HepG2 (cell line): ENCODE data around the gene MSI2. TPM values are rescaled to one million over a fixed set of nuclear protein-coding genes. Genes with fewer than 3 reads are reported as not detected.
A peak's percentile ranks its signal among the peaks of the same experiment; 100 is the strongest.

ENCODE experiments used
- ATF6 ChIP-seq: sonication (generic); formaldehyde crosslinking; conservative IDR thresholded peaks from 2 replicates; pipeline ENCODE4 v1.4.0; 2020; ENCODE audit warnings: missing genetic modification reagents
- ATF7-NPFF ChIP-seq: sonication (generic); formaldehyde crosslinking; IDR thresholded peaks from 2 replicates; pipeline ENCODE4 v1.8.1; 2023; ENCODE audit warnings: mild to moderate bottlenecking, low read depth, missing genetic modification reagents, moderate library complexity
- DZIP1 ChIP-seq: sonication (generic); formaldehyde crosslinking; IDR thresholded peaks from 2 replicates; pipeline ENCODE4 v1.5.0; 2020; ENCODE audit warnings: mild to moderate bottlenecking, missing genetic modification reagents
- KLF6 ChIP-seq: IDR thresholded peaks from 2 replicates; pipeline ENCODE4 v1.8.0; 2016; ENCODE audit warnings: missing biosample characterization, missing genetic modification reagents
- NFATC3 ChIP-seq: sonication (generic); formaldehyde crosslinking; IDR thresholded peaks from 2 replicates; pipeline ENCODE4 v1.5.1; 2020; ENCODE audit warnings: mild to moderate bottlenecking, missing genetic modification reagents
- PRDM4 ChIP-seq: sonication (generic); formaldehyde crosslinking; IDR thresholded peaks from 2 replicates; pipeline ENCODE4 v1.9.0; 2021; ENCODE audit warnings: missing genetic modification reagents, borderline replicate concordance
- THYN1 ChIP-seq: sonication (generic); formaldehyde crosslinking; IDR thresholded peaks from 2 replicates; pipeline ENCODE4 v1.8.1; 2023; ENCODE audit warnings: low read depth, mild to moderate bottlenecking, moderate library complexity, missing genetic modification reagents, borderline replicate concordance
- U2AF1 ChIP-seq: fragments of 200-400 bp; formaldehyde crosslinking; optimal IDR thresholded peaks from 2 replicates; pipeline ENCODE3; 2017; ENCODE audit warnings: mild to moderate bottlenecking, low read depth, low read length
- ZHX2 ChIP-seq, 2 experiments: sonication (generic) in 1 of 2; formaldehyde crosslinking in 1 of 2; IDR thresholded peaks; 2 replicates each; pipeline versions ENCODE4 v1.6.1 to v1.9.0; 2014 to 2022; ENCODE audit warnings: antibody characterized with exemption in 1 of 2, borderline replicate concordance in 1 of 2, inconsistent platforms in 1 of 2, low read depth in 1 of 2, missing genetic modification reagents in 1 of 2
- ZNF3 ChIP-seq: IDR thresholded peaks from 2 replicates; pipeline ENCODE4 v1.7.0; 2017; ENCODE audit warnings: inconsistent platforms
- ZNF430 ChIP-seq: sonication (generic); formaldehyde crosslinking; IDR thresholded peaks from 2 replicates; pipeline ENCODE4 v1.9.0; 2021; ENCODE audit warnings: mild to moderate bottlenecking, missing genetic modification reagents
- ZNF513 ChIP-seq: sonication (generic); formaldehyde crosslinking; conservative IDR thresholded peaks from 2 replicates; pipeline ENCODE4 v1.5.0; 2020; ENCODE audit warnings: missing genetic modification reagents
- polyA plus RNA-seq, 8 experiments: library from polyadenylated mRNA; depleted of rRNA in 3 of 8; stranded (reverse) in 7 of 8; unstranded in 1 of 8; fragments of >200 nt; fragmentation: Illumina TruSeq in 4 of 8; extraction: Trizol in 4 of 8; gene quantifications; 2 replicates each; pipeline versions ENCODE4 v1.2.1 to v1.2.3, GENCODE V29; 2011 to 2016; ENCODE audit warnings: low read depth in 4 of 8, missing spikeins in 1 of 8, mixed read lengths in 1 of 8; ENCODE audit not compliant: insufficient read depth in 1 of 8
- total RNA-seq, 5 experiments: library from RNA; depleted of rRNA; stranded (reverse); fragments of >200 nt; fragmentation: Illumina TruSeq; extraction: Trizol; gene quantifications; 2 replicates each; pipeline ENCODE4 v1.2.3, GENCODE V29; 2016; ENCODE audit warnings: low read depth in 1 of 5

The MSI2 gene
- total and polyA plus RNA-seq, 2 of the 13 experiments (the other 11 are each of a cell fraction or from before 2014, with no cell fraction given) = 77.5 to 78.4 TPM

- TF ChIP-seq DZIP1 (CRISPR knock-in tag) (no peak), ZHX2 (IDR thresholded peaks at IDR 0.05; ENCODE audit: low read depth) (no peak; the same call in 1 of the 2 replicates), ZHX2 (CRISPR knock-in tag; IDR thresholded peaks at IDR 0.05; ENCODE audit: borderline replicate concordance) (no peak), ATF6 (CRISPR knock-in tag) (no peak; the same call in 1 of the 2 replicates), ZNF430 (no peak), ZNF513 (CRISPR knock-in tag) (no peak), U2AF1 (no peak), PRDM4 (CRISPR knock-in tag) (no peak), NFATC3 (CRISPR knock-in tag) (no peak), ATF7-NPFF (CRISPR knock-in tag) (no peak), KLF6 (peak; percentile 64; the same call in 1 of the 2 replicates), THYN1 (no peak), ZNF3 (CRISPR knock-in tag) (peak; percentile 75; the same call in 1 of the 2 replicates)
These were observed 261.5 kb downstream of the MSI2 start (continued) for GRCh38 chr17:57517632-57518456.
